NCI-H2196 treated with DMSO at 0.1 percent for 48 hours (cell line): ENCODE measurements around the gene TRMT44.
"Not testable (repeated sequence)": the region's sequence is repeated elsewhere in the genome, so short reads cannot be mapped to it uniquely, and the experiment has no call there.

ENCODE experiments used
- DNase-seq: peaks from one replicate; lab custom pipeline; 2025; ENCODE audit not compliant: unreplicated experiment; lab: John Stamatoyannopoulos, UW

Gene TRMT44

DNA sequence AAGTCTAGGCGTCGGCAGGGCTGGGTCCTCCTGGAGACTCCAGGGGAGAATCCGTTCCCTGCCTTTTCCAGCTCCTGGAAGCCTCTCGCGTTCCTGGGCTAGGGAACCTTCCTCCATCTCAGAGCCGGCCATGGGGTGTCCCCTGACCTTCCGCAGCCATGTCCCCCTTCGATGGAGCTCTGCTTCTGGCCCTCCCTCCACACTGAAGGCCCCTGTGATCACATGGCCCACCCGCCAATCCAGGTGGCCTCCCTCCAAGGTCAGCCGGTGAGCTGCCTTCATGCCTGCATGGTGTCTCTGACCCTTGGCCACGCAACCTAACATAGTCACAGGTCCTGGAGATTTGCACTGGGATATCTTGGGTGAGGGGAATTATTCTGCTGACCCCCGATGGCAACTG lies 69.6 kb downstream of the TRMT44 start:
- DNase-seq = no peak

DNA sequence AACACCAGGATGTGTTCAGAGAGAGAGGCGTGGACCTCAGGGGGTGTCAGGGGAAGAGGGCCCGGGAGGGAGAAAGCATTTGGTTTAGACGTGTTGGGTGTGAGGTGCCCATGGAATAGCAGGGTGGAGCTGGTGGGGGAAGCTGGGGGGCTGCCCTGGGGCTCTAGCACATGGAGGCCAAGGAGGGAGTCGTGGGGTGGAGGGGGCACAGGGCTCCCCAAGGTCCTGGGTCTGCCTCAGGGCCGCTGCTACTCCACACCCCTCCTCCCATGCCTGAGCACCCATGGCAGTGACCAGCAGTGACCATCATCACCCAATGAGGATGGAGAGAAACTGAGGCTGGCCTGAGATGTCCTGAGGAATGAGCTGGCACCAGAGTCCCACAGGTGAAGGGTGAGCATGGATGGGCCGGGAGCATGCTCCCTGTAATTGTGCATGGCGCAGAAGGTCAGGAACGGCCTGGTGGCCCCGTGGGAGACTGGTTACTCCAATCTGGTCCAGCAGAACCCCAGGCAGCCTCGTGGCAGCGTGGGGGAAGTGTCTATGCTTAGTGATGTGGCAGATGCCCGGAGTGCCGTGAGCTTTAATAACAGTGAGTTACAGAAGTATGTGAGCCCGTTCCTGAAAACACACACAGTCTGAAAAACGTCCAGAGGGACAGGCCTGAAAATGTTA lies 70.2 kb downstream of the TRMT44 start:
- DNase-seq = no peak

DNA sequence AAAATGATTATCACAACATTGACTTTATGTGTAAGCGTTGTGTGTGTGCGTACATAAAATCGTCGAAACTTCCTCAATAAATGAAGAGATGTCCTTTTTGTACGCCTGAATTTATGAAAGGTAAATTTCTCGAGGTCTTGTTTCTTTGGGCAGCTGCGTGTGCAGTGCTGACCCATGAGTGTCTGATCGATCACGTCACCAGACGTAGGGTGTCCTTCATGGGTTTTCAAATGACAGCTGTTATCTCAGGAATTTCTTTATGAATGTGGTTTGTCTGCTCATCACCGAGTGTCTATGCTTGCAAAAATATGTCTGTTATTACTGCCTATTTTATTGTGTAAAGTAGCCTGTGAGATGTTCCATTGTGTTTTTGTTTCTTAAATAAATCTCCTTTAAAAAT lies 71.9 kb downstream of the TRMT44 start:
- no peak for DNase-seq

DNA sequence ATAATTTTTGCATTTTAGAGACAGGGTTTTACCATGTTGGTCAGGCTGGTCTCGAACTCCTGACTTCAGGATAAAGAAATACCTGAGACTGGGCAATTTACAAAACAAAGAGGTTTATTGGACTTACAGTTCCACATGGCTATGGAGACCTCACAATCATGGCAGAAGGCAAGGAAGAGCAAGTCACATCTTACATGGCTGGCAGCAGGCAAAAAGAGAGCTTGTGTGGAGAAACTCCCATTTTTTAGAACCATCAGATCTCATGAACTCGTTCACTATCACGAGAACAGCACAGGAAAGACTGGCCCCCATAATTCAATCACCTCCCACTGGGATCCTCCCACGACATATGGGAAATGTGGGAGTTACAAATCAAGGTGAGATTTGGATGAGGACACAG lies 72.5 kb downstream of the TRMT44 start:
- not testable (repeated sequence) for DNase-seq

DNA sequence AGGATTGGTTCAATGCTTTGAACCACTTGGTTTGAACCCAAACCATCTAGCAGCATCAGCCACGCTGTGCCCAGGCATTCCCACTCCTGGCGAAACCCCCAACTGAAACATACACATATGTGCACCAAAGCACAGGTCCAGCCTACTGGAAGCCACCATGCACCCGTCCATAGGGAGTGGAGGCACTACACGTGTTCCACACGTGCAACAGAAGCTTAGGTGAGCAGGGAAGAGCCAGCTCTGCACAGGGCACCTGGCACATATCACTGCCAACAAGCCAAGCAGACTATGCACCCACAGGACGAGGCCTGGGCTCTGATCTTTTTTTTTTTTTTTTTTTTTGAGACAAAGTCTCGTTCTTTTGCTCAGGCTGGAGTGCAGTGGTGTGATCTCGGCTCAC lies 73.4 kb downstream of the TRMT44 start:
- no peak for DNase-seq

DNA sequence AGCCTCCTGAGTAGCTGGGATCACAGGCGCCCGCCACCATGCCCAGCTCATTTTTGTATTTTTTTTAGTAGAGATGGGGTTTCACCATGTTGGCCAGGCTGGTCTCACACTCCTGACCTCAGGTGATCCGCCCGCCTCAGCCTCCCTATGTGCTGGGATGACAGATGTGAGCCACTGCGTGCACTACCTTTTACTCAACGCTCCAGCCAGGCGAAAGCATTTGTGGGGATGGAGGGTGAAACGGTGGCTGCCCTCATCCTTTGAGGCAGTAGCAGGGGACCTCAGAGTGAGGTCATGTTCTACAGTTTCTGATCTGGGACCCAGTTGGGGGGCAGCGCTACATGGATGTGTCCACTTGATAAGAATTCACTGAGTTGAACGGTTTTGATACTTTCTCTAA lies 73.8 kb downstream of the TRMT44 start:
- DNase-seq = no peak

DNA sequence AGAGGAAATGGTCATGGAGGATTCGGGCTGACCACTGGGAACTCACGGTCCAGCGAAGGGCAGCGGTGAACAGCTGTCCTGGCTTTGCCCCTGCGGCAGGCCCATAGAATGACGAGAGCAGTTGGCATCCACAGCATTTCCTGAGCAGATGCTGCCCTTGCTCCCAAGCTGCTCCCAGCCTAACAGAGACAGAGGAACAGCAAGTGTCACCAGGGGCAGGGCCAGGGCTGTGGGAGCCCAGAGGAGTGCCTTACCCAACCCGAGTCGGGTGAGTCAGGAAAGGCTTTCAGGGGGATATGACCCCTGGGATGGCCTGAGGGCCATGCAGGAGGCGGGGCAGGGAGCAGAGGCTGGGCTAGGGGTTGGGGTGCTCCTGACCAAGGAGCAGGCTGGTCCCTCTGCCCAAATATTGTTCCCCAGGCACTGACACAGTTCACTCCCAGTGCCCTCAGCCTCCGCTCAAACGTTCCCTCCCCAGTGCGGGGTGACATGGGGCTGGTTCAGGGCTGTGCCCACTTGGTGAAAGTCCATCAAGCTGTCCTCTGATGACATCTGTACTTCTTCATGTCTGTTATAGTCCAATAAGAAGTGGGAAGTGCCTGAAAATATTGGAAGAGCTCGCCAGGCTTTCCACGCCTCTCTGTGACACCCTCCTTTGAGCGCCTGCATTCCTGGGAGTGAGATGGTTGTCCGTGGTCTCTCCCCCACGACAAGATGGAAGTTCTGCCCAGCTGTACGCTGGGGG lies 74.9 kb downstream of the TRMT44 start:
- DNase-seq = no peak

DNA sequence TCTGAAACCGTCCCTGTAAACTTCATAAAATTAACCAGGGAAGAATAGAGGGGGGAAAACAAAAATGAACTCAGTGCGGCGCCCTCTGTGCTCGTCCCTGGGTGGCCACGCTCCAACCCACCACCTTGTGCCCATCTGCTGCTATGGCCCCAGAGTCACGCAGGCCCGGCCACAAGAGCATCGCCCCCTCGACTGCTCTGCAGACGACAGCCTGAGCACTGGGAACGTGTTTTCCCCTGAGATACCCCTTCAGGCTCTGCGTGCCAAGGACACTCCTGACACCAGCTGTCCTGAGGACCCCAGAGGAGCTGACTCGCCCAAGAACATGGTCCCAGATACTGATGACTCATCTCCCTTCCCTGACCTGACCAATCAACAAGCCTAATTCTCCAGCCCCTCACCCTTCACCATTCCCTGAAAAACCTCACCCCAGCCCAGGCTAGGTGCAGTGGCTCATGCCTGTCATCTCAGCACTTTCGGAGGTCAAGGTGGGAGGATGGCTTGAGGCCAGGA lies 75.5 kb downstream of the TRMT44 start:
- no peak for DNase-seq

DNA sequence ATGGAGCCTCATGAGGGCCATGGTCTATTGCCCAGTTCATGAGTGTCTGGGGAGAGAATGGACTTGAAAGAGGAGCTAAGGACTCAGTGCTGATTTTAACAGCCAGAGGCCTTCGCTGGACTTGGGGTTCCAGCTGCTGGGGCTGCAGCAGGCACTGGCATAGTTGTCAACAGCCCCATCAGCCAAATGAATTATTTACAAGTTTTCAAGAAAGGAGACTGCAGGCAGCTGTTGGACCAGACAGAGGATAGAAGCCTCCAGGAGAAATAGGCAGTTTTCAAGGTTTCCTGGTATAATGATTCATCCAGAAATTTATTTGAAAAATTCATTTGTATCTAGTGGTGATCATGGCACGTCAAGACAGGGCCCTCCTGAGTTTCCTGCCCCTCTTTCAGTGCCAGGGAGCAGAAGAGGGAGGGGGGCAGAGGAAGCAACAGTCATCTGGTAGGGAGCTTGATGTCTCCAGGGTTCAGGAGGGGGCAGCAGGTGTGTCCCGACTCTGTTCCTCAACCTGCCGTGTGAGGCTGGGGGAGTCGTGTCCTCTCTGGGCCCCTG lies 76.5 kb downstream of the TRMT44 start:
- DNase-seq = no peak

DNA sequence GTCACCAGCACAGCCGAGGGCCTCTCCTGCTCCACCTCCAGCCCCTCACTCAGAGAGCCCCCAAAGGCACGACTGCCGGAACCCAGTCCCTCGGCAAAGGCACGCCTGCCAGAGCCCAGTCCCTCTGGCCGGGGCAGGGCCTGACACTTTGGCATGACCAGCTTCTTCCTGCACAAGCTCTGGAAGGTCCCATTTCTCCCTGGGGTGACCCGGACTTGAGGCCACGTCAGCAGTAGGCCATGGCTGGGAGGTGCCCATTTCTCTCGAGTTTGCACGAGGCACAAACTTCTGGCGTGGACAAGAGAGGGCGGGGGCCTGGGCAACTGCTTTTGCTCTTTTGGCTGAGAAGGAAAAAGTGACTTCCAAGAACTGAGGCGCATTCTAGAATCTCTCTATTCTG lies 77.4 kb downstream of the TRMT44 start:
- DNase-seq = no peak

DNA sequence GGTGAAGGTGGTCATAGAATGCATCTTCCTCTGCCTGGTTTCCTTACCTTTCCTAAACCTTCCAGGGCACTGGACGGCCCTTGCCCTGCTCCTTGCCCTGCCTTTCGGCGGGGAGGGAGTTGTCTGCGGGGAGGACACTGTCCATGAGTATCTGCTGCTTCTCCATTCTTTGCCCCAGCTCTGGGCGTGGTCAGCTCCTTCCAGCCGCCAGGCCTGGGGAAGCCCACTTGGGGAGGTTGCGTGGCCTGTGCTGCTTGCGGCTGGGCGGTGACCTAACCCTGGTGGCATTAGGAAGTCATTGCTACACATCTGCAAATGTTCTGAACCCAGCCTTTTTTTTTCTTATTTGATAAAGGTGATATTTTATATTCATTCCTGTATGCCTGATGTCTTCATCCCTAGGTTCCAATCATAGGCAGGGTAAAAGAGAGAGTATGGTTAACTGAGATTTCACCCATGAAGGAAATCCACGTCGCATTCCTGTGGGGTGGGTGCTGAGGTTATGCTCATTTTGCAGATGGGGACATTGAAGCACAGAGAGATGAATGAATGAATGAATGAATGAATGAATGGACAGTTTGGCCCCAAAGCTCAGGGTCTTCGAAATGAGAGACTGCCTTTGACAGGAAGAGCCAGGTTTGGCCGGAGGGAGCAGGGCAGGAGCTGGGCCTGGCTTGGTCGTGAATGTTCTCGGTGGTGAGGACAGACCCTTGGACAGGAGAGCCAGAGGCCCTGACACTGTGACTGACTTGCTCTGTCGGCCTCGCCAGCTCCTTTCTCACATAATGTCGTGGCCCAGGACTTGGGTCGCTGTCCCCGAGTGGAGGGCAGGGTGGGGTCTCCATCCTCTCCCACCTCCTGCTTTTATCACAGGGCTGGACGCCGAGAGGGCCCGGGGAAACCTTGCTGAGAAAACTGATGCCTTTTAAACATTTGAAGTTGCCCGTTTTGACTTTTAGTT lies 81.9 kb downstream of the TRMT44 start:
- no peak for DNase-seq

DNA sequence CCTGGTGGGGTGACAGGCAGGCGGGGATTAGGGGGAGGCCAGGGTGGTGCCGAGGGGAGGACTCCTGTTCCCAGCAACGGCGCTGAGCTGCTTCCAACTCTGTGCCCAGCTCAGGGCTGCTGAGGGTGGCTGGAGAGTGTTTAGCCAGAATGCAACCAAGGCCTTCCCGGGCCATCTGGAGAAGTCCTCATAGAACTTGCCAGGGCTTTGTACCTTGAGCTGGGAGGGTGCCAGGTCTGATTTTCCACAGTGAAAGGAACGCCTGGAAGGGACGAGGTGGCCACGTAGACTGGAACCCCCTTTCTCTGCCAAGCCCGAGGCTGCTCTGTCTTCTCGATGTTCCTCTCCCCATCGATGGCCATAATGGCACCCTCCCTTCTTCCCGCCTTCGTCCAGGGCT lies 82.6 kb downstream of the TRMT44 start:
- DNase-seq = no peak

DNA sequence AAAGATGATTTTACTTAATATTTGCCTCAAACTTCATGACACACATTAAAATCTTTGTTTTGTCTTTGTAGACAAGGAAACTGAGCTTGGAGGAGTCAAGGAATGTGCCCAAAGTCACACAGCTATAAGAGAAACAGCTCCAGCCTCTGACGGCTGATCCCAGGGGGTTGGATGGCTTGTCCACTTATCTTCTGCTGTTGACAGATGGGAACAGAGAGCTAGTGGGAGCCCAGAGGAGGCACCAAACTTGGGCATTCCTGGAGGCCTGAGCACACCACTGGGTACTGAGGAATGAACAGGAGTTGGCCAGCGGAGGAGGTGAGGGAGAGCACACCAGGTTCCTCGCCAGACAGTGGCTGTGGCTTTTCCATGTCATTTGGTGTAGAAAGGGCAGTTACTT lies 83.2 kb downstream of the TRMT44 start:
- no peak for DNase-seq

DNA sequence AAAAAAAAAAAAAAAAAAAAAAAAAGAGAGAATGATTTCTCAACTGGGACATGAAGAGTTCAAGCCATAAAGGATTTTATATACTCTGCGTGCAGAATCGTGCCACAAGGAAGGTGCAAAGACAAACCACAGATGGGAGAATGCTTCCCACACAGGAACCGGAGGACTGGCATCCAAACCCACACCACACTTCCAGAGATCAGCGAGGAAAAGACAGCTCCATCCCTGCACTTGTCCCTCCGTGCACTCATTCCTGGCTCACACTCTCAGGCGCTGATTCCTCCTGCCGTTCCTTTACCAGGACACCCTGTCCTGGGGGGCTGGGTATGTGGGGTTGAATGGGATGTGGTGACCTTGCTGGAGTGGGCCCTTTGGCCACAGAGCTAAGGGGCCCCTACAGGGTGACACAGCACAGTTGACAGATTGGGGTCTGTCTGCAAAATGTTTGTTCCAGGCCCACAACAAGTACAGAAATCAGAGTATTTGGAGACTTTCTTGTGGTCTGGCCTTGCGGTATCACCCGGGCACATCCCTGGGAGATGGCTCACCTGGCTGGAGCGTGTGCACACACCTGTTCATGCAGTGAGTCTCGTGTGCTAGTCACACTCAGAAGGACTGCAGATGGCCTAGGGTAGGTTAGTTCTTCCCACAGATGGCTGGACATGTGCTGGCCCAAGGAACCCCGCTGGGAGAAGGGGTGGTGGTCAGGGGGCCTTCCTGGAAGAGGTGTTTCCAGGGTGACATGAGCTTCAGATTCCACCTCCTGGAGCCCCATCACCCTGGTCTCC lies 84.2 kb downstream of the TRMT44 start:
- no peak for DNase-seq

DNA sequence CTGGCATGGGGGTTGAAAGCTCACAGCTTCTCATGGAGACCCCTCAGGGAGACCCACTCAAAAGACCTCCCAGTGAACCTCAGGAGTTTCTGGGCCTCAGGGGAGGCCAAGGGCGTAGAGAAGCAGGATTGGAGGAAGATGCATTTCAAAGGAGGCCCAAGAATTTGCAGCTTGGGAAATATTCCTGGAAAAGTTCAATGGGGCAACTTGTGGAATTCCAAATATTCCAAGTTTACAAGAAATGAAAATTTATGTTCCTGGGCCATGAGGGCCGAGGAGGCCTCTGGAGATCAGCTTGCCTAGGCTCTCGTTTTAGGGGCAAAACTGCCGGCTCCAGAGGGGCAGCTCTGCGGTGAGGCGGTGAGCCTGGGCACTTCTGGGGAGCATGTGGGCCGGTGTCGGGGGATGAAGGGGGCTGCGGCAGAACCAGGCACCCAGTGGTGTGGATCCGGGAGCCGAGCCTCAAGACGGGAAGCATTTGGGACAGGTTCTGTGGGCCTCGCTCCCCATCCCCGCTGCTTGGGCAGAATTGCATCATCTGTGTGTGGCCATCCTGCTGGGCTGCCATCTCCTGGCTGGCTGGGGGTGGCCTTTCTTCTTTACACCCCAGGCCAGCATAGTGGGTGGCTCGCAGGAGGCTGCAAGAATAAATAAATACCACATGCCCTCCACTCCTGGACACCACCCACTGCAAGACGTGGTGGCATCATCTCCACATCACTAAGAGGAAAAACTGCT lies 85.0 kb downstream of the TRMT44 start:
- DNase-seq = no peak
